ENCODE data around the gene TNS1.

Gene TNS1

GRCh38 chr2:217979151-217979811 lies 23.5 kb downstream of the TNS1 start:
- DNase-seq: no peak

- no peak for DNase-seq
These were observed 24.2 kb downstream of the TNS1 start for GRCh38 chr2:217978536-217979150.

GRCh38 chr2:217977840-217978535 lies 24.8 kb downstream of the TNS1 start:
- no peak for DNase-seq

- no peak for DNase-seq
These were observed 26.5 kb downstream of the TNS1 start for GRCh38 chr2:217976301-217976700.

GRCh38 chr2:217975626-217976025 lies 27.2 kb downstream of the TNS1 start:
- no peak for DNase-seq

GRCh38 chr2:217974389-217975005 lies 28.3 kb downstream of the TNS1 start:
- no peak for DNase-seq

GRCh38 chr2:217973008-217973787 lies 29.6 kb downstream of the TNS1 start:
- no peak for DNase-seq

GRCh38 chr2:217972490-217972889 lies 30.3 kb downstream of the TNS1 start:
- DNase-seq: no peak

GRCh38 chr2:217972037-217972436 lies 30.8 kb downstream of the TNS1 start:
- DNase-seq: no peak

- DNase-seq: no peak
These were observed 31.6 kb downstream of the TNS1 start for GRCh38 chr2:217971166-217971565.

- no peak for DNase-seq
These were observed 32.6 kb downstream of the TNS1 start for GRCh38 chr2:217970206-217970605.

GRCh38 chr2:217969588-217969987 lies 33.2 kb downstream of the TNS1 start:
- no peak for DNase-seq

- no peak for DNase-seq
These were observed 34.8 kb downstream of the TNS1 start for GRCh38 chr2:217968023-217968422.

GRCh38 chr2:217966423-217967070 lies 36.2 kb downstream of the TNS1 start:
- no peak for DNase-seq

- DNase-seq: no peak
These were observed 38.3 kb downstream of the TNS1 start for GRCh38 chr2:217964275-217965161.

GRCh38 chr2:217960351-217960750 lies 42.4 kb downstream of the TNS1 start:
- DNase-seq: no peak

GRCh38 chr2:217959723-217960122 lies 43.1 kb downstream of the TNS1 start:
- no peak for DNase-seq

GRCh38 chr2:217958884-217959225 lies 43.9 kb downstream of the TNS1 start:
- DNase-seq: no peak

GRCh38 chr2:217958206-217958883 lies 44.5 kb downstream of the TNS1 start:
- no peak for DNase-seq

- DNase-seq: no peak
These were observed 46.0 kb downstream of the TNS1 start for GRCh38 chr2:217956586-217957457.

All from activated CD4-positive, CD25-positive, alpha-beta regulatory T cell (primary cell).